Measurements from ENCODE around the gene KRTAP10-1. TPM values are rescaled to one million over a fixed set of nuclear protein-coding genes. Genes with fewer than 3 reads are reported as not detected.
"Not testable (repeated sequence)": the region's sequence is repeated elsewhere in the genome, so short reads cannot be mapped to it uniquely, and the experiment has no call there.

KRTAP10-1 gene
- total and polyA plus RNA-seq, 7 donors: not detected

GRCh38 chr21:44552136-44552535, 12.1 kb upstream of the KRTAP10-1 start:
- peaks cover 0 to 3% (median 0%) of the 10 kb centered on the region in 4 donors for H3K9me3 ChIP-seq
- WGBS, 2 donors: 89 to 97% methylated on average over 6 of the region's 6 CpGs
- TF ChIP-seq POLR2A (IDR thresholded peaks at IDR 0.05): no peak
- no peaks in the 10 kb centered on the region for H3K36me3 ChIP-seq
- H3K27ac ChIP-seq: no peak overlapping the region
- H3K4me1 ChIP-seq: peaks cover 0 to 7% (median 4%) of the 10 kb centered on the region in 4 donors
- H3K4me3 ChIP-seq: no peak overlapping the region
- intact Hi-C loops (cut with DNase I): no loop called here
- peak; percentile 39 for DNase-seq
- H3K27me3 ChIP-seq: peaks cover 0 to 50% (median 0%) of the 10 kb centered on the region in 3 donors

- DNase-seq: no peak
- Histone ChIP-seq H3K4me3 (no peak within 1 kb of the TSS), H3K27me3 (peaks cover 0 to 43% (median 0%) of the 10 kb centered on the region in 3 donors), H3K4me1 (peaks cover 0 to 7% (median 4%) of the 10 kb centered on the region in 4 donors), H3K9me3 (peaks cover 0 to 7% (median 0%) of the 10 kb centered on the region in 4 donors), H3K27ac (no peak within 1 kb of the TSS), H3K36me3 (no peaks in the 10 kb centered on the region)
- intact Hi-C loops (cut with DNase I): no loop called here
- no peak for TF ChIP-seq CTCF (IDR thresholded peaks at IDR 0.05)
- no peak for TF ChIP-seq EP300 (IDR thresholded peaks at IDR 0.05)
- TF ChIP-seq POLR2AphosphoS5 (IDR thresholded peaks at IDR 0.05): no peak
- no peak for TF ChIP-seq POLR2A (IDR thresholded peaks at IDR 0.05)
- WGBS, 2 donors: 41 to 70% methylated on average over 17 of the region's 17 CpGs
Measured at GRCh38 chr21:44551340-44551961, 11.5 kb upstream of the KRTAP10-1 start, which contains the start of gene KRTAP10-2. Gene KRTAP10-2 (minus strand): TSS chr21:44551505. CDS start chr21:44551458, 47 bp downstream.

- H3K4me1 ChIP-seq: peaks cover 0 to 7% (median 4%) of the 10 kb centered on the region in 4 donors
- TF ChIP-seq POLR2AphosphoS5 (IDR thresholded peaks at IDR 0.05) (no peak), CTCF (IDR thresholded peaks at IDR 0.05) (no peak), POLR2A (IDR thresholded peaks at IDR 0.05) (no peak)
- H3K27ac ChIP-seq: no peak overlapping the region
- intact Hi-C loops (cut with DNase I): no loop called here
- no peaks in the 10 kb centered on the region for H3K36me3 ChIP-seq
- DNase-seq: no peak
- 53 to 70% methylated on average over 10 of the region's 10 CpGs for whole genome bisulfite sequencing, 2 donors
- H3K9me3 ChIP-seq: peaks cover 0 to 9% (median 0%) of the 10 kb centered on the region in 4 donors
- peaks cover 0 to 37% (median 0%) of the 10 kb centered on the region in 3 donors for H3K27me3 ChIP-seq
- no peak overlapping the region for H3K4me3 ChIP-seq
Measured at GRCh38 chr21:44550807-44551206, 10.8 kb upstream of the KRTAP10-1 start.

GRCh38 chr21:44550285-44550684, 10.3 kb upstream of the KRTAP10-1 start:
- DNase-seq: not testable (repeated sequence)
- peaks cover 0 to 32% (median 0%) of the 10 kb centered on the region in 3 donors for H3K27me3 ChIP-seq
- 50 to 59% methylated on average over 17 of the region's 17 CpGs for WGBS, 2 donors

GRCh38 chr21:44549525-44550211, 9.7 kb upstream of the KRTAP10-1 start:
- H3K36me3 ChIP-seq: no peaks in the 10 kb centered on the region
- no peak overlapping the region for H3K27ac ChIP-seq
- 70 to 71% methylated on average over 25 of the region's 25 CpGs for WGBS, 2 donors
- H3K27me3 ChIP-seq: peaks cover 0 to 30% (median 0%) of the 10 kb centered on the region in 3 donors
- H3K4me3 ChIP-seq: no peak overlapping the region
- TF ChIP-seq CTCF (IDR thresholded peaks at IDR 0.05): no peak
- TF ChIP-seq EP300 (IDR thresholded peaks at IDR 0.05): no peak
- TF ChIP-seq POLR2A (IDR thresholded peaks at IDR 0.05): no peak
- TF ChIP-seq POLR2AphosphoS5 (IDR thresholded peaks at IDR 0.05): no peak
- H3K4me1 ChIP-seq: peaks cover 0 to 7% (median 4%) of the 10 kb centered on the region in 4 donors
- intact Hi-C loops (cut with DNase I): no loop called here
- no peak for DNase-seq
- peaks cover 0 to 9% (median 0%) of the 10 kb centered on the region in 4 donors for H3K9me3 ChIP-seq

More at GRCh38 chr21:44550285-44550684, 10.3 kb upstream of the KRTAP10-1 start:
- H3K9me3 ChIP-seq; intact Hi-C loops (cut with DNase I); H3K4me1 ChIP-seq; H3K36me3 ChIP-seq; H3K27ac ChIP-seq; H3K4me3 ChIP-seq: not testable (repeated sequence)
